HG02759 (cell line): ENCODE measurements around the gene BMP10.
"Not testable (repeated sequence)": the region's sequence is repeated elsewhere in the genome, so short reads cannot be mapped to it uniquely, and the experiment has no call there.

ENCODE experiments used
- ATAC-seq: cut with Tn5 transposase; IDR thresholded peaks from one replicate; pipeline ENCODE4 v1.9.1; 2021; ENCODE audit warnings: mild to moderate bottlenecking, moderate library complexity; ENCODE audit not compliant: unreplicated experiment

Gene BMP10

DNA sequence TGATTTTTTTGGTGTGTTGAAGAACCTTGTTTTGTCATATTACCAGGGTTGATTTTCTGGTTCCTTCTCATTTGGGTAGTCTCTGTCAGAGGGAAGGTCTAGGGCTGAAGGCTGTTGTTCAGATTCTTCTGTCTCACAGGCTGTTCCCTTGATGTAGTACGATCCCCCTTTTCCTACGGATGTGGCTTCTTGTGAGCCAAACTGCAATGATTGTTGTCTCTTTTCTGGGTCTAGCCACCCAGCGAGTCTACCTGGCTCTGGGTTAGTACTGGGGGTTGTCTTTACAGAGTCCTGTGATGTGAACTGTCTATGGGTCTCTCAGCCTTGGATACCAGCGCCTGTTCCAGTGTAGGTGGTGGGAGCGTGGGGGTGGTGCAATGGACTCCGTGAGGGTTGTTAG, 24.8 kb upstream of the BMP10 start:
- not testable (repeated sequence) for ATAC-seq

- no peak for ATAC-seq
Observed at GRCh38 chr2:68889500-68889899, 18.3 kb upstream of the BMP10 start.

- no peak for ATAC-seq
Observed at GRCh38 chr2:68889021-68889420, 17.8 kb upstream of the BMP10 start.

DNA sequence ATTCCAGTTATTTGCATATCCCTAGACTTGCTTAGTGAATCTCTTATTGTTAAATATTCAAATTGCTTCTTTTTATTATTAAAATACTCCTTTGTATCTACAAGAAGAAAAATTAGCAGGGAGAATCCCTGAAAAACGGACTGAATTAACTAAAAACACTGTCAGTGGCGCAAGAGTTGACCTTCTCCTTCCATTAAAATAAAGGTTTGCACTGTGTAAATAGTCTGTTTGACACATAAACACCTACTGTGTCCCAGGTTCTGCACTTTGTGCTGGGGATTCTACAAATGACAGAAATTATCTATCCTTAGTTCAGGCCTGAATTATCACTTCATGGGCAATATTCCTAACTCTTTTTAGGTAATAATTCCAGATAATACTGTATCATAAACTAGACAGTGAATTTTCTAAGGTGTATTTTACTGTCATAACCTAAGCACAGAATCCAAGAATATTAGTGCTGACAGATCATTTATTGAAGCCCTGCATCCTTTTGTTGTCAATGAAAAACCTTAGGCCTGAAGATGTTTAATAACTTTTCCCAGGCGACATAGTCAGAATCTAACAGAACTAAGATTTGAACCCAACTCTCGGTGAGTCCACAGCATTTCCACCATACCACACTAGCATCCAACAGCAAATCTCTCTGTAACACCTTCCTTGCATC, 17.0 kb upstream of the BMP10 start:
- ATAC-seq = no peak

GRCh38 chr2:68885811-68886075, 14.5 kb upstream of the BMP10 start:
- ATAC-seq = no peak

DNA sequence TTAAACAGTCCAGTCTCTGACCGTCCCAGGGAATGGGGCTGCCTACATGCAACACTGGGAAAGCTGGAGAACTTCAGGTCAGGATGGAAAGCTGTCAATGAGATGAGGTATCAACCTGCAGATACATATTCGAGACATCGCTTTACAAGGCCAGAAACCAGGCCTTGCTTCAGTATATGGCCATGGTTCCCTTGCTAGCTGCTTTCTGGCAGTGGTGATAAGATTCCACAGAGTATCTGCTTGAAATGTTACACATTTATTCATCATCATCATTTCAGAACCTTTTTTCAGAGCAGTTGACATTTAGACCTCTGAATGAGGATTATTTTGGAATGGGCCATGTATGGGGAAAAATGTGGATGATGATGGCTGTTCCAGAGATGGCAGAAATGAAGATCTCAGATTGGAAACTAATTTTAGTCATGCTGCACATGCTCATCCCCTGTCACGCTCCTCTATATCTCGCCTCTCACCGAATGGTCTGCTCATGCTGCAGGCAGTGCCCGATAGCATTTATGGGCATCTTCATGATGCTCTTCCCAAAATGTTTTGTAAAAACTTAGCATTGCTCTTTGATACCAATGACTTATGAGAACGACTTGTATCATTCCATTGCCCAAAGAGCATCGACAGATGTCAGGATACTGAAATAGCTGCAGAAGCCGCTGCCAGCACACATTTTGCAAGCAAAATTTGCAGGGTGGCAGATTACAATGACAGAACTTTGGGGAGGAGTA, 14.0 kb upstream of the BMP10 start:
- ATAC-seq = no peak

DNA sequence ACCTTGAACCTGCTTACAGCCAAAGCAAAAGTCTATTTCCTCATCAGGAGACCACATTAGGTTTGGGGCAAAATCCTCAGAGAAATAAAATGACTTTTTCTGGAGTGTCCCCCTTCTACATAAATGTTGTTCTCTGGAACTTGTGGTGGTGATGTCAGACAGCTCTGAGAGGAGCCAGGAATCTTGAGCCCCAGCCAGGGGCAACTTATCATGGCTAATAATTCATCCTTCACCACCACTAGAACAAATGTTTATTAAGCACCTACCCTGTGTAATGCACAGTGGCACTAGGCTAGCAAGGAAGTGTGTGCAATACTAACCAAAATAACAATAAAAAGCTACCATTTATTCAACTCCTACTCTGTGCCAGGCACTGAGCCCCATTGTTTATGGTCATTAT, 9.0 kb upstream of the BMP10 start:
- no peak for ATAC-seq

GRCh38 chr2:68879296-68879695, 8.1 kb upstream of the BMP10 start:
- no peak for ATAC-seq

- no peak for ATAC-seq
Observed at GRCh38 chr2:68878753-68879152, 7.6 kb upstream of the BMP10 start.

DNA sequence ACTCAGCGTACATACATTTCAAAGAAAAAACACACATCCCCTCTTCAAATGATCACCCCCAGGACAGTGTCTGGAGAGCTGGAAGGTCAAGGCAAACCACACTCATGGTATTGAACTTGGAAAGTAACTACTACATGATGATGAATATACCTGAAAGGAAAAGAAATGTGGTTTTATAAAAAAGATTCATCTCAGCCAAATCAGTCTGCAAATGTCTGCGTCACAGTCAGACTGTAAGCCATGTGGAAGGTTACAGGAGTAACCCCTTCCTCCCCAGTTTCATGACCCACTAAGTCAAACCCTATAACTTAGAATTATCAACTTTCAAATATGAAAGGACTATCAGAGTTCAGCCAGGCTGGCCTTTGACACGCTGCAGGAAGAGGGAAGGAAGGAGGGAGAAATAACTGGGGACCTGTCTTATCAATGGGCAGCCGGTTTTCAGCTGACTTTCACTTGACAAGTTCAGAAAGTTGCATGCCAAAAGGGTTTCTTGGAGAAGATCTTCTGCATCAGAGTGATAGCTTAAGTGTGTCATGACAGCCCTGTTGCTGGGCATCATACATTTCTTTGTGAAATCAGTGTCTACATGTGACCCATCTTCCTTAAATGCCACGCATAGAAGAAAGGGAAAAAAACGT, 7.0 kb upstream of the BMP10 start:
- ATAC-seq = no peak

GRCh38 chr2:68877079-68877772, 6.0 kb upstream of the BMP10 start:
- ATAC-seq = no peak

GRCh38 chr2:68870215-68870614, 982 bp downstream of the BMP10 start:
- no peak for ATAC-seq

GRCh38 chr2:68865108-68865507, 6.1 kb downstream of the BMP10 start:
- no peak for ATAC-seq

DNA sequence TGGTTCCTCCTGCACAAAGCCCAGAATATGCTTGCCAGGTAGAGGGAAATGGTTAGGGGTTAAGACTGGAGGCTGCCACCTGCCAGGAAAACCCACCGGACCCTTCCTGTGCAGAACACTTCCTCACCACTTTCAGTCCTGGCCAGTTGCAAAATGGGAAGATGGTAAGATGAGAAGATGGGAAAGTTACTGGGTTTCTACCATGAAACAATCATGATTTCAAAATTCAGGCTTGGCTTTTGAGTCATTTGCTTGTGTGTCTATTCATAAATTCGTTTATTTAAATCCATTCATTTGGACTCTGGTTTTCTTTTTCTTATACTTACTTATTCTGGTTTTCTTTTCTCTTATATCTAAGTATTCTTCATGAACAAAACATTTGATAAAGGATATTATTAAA, 7.2 kb downstream of the BMP10 start:
- no peak for ATAC-seq

DNA sequence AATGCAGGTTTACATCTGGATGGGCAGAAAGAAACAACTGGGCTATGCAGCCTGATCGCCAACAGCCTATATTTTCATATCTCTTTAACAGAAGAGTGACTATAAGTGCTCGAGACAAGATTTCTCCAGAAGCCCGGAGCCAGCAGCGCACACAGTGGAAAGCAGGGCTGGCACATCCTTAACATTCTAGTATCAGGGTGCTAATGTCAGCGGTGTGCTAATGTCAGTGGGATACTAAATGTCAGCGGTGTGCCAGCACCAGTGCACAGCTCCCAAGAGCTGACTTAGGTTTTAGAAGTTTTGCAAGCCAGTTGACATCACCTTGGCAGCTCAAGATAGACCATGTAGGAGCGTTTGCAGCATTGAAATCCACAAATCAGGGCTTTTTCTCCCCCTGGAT, 8.3 kb downstream of the BMP10 start:
- no peak for ATAC-seq

- ATAC-seq = no peak
Observed at GRCh38 chr2:68861330-68861729, 9.9 kb downstream of the BMP10 start.

- ATAC-seq = no peak
Observed at GRCh38 chr2:68860111-68860510, 11.1 kb downstream of the BMP10 start.

GRCh38 chr2:68857855-68858456, 13.2 kb downstream of the BMP10 start:
- ATAC-seq = no peak

DNA sequence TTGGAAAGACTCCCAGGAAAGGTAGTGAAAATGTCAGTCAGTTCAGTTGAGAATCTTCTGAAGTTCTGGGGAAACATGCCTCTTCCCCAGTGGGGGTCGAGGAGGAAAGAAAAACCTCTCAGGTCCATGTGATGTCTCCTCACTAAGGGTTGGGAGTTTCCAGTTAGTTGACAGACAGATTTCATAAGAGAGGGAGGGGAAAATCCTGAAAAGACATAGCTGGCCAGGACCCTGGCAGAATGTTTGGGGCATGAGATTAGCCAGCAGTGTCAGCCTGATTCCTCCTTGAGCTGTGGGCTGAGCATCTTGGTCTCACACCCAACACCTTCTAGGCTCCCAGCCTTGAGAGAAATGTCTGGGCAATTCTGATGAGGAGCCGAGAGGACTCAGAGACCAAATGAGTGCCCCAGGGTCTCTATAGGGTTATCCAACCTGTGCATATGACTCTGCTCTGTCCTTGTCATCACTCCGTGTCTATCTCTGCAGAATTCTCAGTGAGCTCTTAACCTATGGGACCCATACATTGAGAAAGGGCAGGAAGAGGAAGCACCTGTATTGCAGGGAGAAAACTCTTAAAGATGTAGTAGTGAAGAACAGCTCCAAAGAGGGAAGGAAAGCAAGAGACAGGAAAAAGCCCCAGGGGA, 13.9 kb downstream of the BMP10 start:
- no peak for ATAC-seq

- no peak for ATAC-seq
Observed at GRCh38 chr2:68855550-68855949, 15.6 kb downstream of the BMP10 start.

DNA sequence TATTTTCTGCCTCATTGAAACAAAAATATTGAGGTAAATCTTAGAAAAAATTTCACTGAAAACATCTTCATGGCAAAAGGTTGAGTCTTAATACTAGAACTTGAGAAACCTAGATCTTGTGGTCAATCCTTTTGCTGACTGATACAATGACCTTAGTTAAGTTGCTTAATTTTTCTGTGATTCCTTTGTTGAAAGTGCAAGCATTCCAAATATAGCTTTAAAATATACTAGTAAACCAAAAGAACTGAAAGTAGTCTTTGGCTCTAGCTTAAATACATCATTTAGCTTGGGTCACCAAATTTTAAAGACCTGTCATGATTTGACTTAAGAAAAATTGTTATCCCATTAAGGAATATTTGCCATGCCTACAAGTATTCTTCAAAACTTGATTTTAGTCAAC, 16.7 kb downstream of the BMP10 start:
- no peak for ATAC-seq
